ENCODE results near the gene DENND1B. TPM values are rescaled to one million over a fixed set of nuclear protein-coding genes. Genes with fewer than 3 reads are reported as not detected.

Gene DENND1B
- total and polyA plus RNA-seq, 2 of the 8 experiments (the other 6 are each of a cell fraction or from before 2014, with no cell fraction given), result 0.74 to 3.3 TPM

GRCh38 chr1:197585809-197586208 lies 189.5 kb downstream of the DENND1B start (continued):
- TF ChIP-seq MAFK (IDR thresholded peaks at IDR 0.05; ENCODE audit: low read depth, low read length) (no peak), RFX5 (IDR thresholded peaks at IDR 0.05; ENCODE audit: borderline replicate concordance, low read depth, low read length) (no peak), EP300 (IDR thresholded peaks at IDR 0.05; ENCODE audit: borderline replicate concordance in 1 of 2, low read depth in 2 of 2, low read length in 2 of 2) (no peak), FOSL1 (IDR thresholded peaks at IDR 0.05; ENCODE audit: insufficient read depth, low read depth, low read length) (no peak), KDM4A (IDR thresholded peaks at IDR 0.05; ENCODE audit: low read depth, low read length, severe bottlenecking) (no peak), BCL11A (IDR thresholded peaks at IDR 0.05; ENCODE audit: low read depth in 2 of 2, low read length in 2 of 2) (no peak), SP1 (IDR thresholded peaks at IDR 0.05; ENCODE audit: low read depth, low read length) (no peak)

Data from H1 (cell line).